SK-N-SH treated with all-trans-retinoic acid at 6 μM for 48 hours (cell line): Measurements from ENCODE around the gene DNAAF5.

Experiments
- CSDC2 ChIP-seq: fragments of 250-450 bp; sonication (Bioruptor Pico); IDR thresholded peaks from 2 replicates; pipeline ENCODE4 v1.5.0; 2020; ENCODE audit warnings: mild to moderate bottlenecking, moderate library complexity
- ESRRG ChIP-seq: fragments of 250-450 bp; sonication (Bioruptor Pico); IDR thresholded peaks from 2 replicates; pipeline ENCODE4 v1.6.1; 2021; ENCODE audit warnings: mild to moderate bottlenecking
- ISL1 ChIP-seq: fragments of 250-450 bp; sonication (Bioruptor Pico); IDR thresholded peaks from 2 replicates; pipeline ENCODE4 v2.1.2; 2022; ENCODE audit warnings: mild to moderate bottlenecking, moderate library complexity
- OSR1 ChIP-seq: fragments of 250-450 bp; sonication (Bioruptor Pico); IDR thresholded peaks from 2 replicates; pipeline ENCODE4 v1.8.0; 2022; ENCODE audit warnings: moderate library complexity, mild to moderate bottlenecking, inconsistent platforms
- SNAI2 ChIP-seq: fragments of 250-450 bp; sonication (Bioruptor Pico); IDR thresholded peaks from 2 replicates; pipeline ENCODE4 v1.5.0; 2020; ENCODE audit warnings: mild to moderate bottlenecking, moderate library complexity
- TOX ChIP-seq: fragments of 250-450 bp; sonication (Bioruptor Pico); IDR thresholded peaks from 2 replicates; pipeline ENCODE4 v1.8.0; 2021; ENCODE audit warnings: mild to moderate bottlenecking, moderate library complexity, borderline replicate concordance
- ZFP3 ChIP-seq: fragments of 250-450 bp; sonication (Bioruptor Pico); IDR thresholded peaks from 2 replicates; pipeline ENCODE4 v1.5.0; 2020; ENCODE audit warnings: mild to moderate bottlenecking, moderate library complexity
- ZNF565 ChIP-seq: fragments of 450-650 bp; formaldehyde crosslinking; conservative IDR thresholded peaks from 2 replicates; pipeline ENCODE4 v1.5.0; 2020; ENCODE audit warnings: low read depth, mild to moderate bottlenecking, moderate library complexity
- ZNF70 ChIP-seq: fragments of 450-650 bp; formaldehyde crosslinking; IDR thresholded peaks from 2 replicates; pipeline ENCODE4 v1.5.0; 2020; ENCODE audit warnings: mild to moderate bottlenecking, moderate library complexity
- ZNF8 ChIP-seq: fragments of 450-650 bp; formaldehyde crosslinking; IDR thresholded peaks from 2 replicates; pipeline ENCODE4 v1.5.0; 2020; ENCODE audit warnings: mild to moderate bottlenecking, moderate library complexity
- TF ChIP-seq, protein P1 (sequence below): fragments of 250-450 bp; sonication (Bioruptor Pico); IDR thresholded peaks from 2 replicates; pipeline ENCODE4 v1.5.0; 2020; ENCODE audit warnings: mild to moderate bottlenecking, moderate library complexity
- TF ChIP-seq, protein P2 (sequence below): fragments of 250-450 bp; sonication (Bioruptor Pico); IDR thresholded peaks from 2 replicates; pipeline ENCODE4 v1.5.1; 2021; ENCODE audit warnings: mild to moderate bottlenecking, moderate library complexity
- TF ChIP-seq, protein P3 (sequence below): fragments of 250-450 bp; sonication (Bioruptor Pico); IDR thresholded peaks from 2 replicates; pipeline ENCODE4 v1.8.0; 2020; ENCODE audit warnings: mild to moderate bottlenecking, moderate library complexity, borderline replicate concordance
- TF ChIP-seq, protein P4 (sequence below): fragments of 250-450 bp; sonication (Bioruptor Pico); IDR thresholded peaks from 2 replicates; pipeline ENCODE4 v1.5.1; 2020; ENCODE audit warnings: low read depth, mild to moderate bottlenecking, moderate library complexity

DNA sequence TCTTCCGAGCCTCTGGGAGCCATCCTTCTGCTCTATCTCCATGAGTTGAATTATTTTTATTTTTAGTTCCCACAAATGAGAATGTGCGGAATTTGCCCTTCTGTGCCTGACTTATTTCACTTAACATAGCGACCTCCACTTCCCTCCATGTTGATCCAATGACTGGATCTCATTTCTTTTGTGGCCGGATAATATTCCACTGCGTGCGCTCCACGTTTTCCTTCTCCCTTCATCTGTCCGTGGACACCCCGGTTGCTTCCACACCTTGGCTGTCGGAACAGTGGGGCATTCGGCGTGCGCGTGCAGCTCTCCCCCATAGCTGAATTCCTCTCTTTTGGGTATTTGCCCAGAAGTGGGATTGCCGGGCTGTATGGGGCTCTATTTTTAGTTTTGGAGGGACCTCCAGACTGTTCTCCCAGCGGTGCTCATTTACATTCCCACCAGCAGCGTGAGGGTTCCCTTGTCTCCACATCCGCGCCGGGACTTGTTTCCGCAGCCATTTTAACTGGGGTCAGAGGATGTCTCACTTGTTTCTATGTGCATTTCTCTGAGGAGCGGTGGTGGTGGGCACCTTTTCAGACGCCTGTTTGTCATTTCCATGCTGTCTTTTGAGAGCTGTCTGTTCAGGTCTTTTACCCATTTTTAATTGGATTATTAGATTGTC, 54.8 kb downstream of the DNAAF5 start:
- TF ChIP-seq ISL1 (CRISPR knock-in tag) (no peak), ZNF565 (CRISPR knock-in tag) (no peak), TOX (CRISPR knock-in tag) (no peak), OSR1 (CRISPR knock-in tag) (no peak), ZFP3 (no peak), CSDC2 (CRISPR knock-in tag) (no peak), ZNF8 (CRISPR knock-in tag) (no peak), SNAI2 (CRISPR knock-in tag) (no peak), ZNF70 (no peak), ESRRG (CRISPR knock-in tag) (no peak)
- TF ChIP-seq, protein P1, sequence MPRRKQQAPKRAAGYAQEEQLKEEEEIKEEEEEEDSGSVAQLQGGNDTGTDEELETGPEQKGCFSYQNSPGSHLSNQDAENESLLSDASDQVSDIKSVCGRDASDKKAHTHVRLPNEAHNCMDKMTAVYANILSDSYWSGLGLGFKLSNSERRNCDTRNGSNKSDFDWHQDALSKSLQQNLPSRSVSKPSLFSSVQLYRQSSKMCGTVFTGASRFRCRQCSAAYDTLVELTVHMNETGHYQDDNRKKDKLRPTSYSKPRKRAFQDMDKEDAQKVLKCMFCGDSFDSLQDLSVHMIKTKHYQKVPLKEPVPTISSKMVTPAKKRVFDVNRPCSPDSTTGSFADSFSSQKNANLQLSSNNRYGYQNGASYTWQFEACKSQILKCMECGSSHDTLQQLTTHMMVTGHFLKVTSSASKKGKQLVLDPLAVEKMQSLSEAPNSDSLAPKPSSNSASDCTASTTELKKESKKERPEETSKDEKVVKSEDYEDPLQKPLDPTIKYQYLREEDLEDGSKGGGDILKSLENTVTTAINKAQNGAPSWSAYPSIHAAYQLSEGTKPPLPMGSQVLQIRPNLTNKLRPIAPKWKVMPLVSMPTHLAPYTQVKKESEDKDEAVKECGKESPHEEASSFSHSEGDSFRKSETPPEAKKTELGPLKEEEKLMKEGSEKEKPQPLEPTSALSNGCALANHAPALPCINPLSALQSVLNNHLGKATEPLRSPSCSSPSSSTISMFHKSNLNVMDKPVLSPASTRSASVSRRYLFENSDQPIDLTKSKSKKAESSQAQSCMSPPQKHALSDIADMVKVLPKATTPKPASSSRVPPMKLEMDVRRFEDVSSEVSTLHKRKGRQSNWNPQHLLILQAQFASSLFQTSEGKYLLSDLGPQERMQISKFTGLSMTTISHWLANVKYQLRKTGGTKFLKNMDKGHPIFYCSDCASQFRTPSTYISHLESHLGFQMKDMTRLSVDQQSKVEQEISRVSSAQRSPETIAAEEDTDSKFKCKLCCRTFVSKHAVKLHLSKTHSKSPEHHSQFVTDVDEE (CRISPR knock-in tag): no peak
- TF ChIP-seq, protein P2, sequence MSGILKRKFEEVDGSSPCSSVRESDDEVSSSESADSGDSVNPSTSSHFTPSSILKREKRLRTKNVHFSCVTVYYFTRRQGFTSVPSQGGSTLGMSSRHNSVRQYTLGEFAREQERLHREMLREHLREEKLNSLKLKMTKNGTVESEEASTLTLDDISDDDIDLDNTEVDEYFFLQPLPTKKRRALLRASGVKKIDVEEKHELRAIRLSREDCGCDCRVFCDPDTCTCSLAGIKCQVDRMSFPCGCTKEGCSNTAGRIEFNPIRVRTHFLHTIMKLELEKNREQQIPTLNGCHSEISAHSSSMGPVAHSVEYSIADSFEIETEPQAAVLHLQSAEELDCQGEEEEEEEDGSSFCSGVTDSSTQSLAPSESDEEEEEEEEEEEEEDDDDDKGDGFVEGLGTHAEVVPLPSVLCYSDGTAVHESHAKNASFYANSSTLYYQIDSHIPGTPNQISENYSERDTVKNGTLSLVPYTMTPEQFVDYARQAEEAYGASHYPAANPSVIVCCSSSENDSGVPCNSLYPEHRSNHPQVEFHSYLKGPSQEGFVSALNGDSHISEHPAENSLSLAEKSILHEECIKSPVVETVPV (CRISPR knock-in tag): no peak
- TF ChIP-seq, protein P3, sequence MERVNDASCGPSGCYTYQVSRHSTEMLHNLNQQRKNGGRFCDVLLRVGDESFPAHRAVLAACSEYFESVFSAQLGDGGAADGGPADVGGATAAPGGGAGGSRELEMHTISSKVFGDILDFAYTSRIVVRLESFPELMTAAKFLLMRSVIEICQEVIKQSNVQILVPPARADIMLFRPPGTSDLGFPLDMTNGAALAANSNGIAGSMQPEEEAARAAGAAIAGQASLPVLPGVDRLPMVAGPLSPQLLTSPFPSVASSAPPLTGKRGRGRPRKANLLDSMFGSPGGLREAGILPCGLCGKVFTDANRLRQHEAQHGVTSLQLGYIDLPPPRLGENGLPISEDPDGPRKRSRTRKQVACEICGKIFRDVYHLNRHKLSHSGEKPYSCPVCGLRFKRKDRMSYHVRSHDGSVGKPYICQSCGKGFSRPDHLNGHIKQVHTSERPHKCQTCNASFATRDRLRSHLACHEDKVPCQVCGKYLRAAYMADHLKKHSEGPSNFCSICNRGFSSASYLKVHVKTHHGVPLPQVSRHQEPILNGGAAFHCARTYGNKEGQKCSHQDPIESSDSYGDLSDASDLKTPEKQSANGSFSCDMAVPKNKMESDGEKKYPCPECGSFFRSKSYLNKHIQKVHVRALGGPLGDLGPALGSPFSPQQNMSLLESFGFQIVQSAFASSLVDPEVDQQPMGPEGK (CRISPR knock-in tag): no peak
- TF ChIP-seq, protein P4, sequence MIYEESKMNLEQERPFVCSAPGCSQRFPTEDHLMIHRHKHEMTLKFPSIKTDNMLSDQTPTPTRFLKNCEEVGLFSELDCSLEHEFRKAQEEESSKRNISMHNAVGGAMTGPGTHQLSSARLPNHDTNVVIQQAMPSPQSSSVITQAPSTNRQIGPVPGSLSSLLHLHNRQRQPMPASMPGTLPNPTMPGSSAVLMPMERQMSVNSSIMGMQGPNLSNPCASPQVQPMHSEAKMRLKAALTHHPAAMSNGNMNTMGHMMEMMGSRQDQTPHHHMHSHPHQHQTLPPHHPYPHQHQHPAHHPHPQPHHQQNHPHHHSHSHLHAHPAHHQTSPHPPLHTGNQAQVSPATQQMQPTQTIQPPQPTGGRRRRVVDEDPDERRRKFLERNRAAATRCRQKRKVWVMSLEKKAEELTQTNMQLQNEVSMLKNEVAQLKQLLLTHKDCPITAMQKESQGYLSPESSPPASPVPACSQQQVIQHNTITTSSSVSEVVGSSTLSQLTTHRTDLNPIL (CRISPR knock-in tag): no peak
